Stimulated activated CD8-positive, alpha-beta memory T cell treated with anti-CD3 and anti-CD28 coated beads, Interleukin-2, amount 100 ng/mL, for 1 hour (primary cell): ENCODE data around the gene RBP5.

ENCODE experiments used
- DNase-seq, 2 donors: peaks; one replicate each; pipeline ENCODE4 v3.0.0-alpha.2; 2020; ENCODE audit warnings: low read depth in 2 of 2

Gene RBP5

GRCh38 chr12:7145671-7146070, 17.0 kb upstream of the RBP5 start:
- DNase-seq = no peak

DNA sequence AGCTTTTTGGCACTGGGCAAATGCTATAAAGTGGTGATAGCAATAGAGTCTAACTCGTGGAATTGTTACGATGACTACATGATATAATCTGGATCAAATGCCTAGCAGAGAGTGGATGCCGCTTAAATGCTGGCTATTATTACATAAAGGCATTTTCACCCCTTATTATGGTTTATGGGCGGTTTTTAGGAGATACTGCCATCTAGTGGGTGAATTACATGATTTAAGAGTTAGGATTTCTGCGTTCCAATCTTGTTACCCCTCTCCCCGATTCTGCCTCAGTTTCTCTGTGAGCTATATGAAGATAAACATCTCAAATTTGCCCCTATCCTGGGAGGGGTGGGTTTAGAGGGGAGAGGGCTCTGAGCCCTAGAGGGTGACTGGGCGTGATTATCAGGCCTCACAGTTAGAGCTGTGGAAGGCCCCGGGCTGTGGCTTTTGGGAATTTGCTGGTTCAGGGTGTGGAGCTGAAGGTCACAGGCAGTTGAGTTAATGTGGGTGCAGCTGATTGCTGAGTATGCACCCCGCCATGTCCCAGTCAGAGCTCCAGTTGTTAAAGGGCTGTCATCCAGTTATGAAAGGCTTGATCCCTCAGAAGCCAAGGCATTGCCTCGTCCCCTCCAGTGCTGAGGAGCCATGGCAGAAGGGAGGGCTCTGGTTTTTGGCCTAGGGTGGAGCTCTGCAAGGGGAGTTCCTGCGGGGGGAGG, 15.9 kb upstream of the RBP5 start:
- DNase-seq = no peak

GRCh38 chr12:7143564-7143963, 14.9 kb upstream of the RBP5 start:
- no peak for DNase-seq

- no peak for DNase-seq
Measured at GRCh38 chr12:7142809-7143465, 14.2 kb upstream of the RBP5 start.

DNA sequence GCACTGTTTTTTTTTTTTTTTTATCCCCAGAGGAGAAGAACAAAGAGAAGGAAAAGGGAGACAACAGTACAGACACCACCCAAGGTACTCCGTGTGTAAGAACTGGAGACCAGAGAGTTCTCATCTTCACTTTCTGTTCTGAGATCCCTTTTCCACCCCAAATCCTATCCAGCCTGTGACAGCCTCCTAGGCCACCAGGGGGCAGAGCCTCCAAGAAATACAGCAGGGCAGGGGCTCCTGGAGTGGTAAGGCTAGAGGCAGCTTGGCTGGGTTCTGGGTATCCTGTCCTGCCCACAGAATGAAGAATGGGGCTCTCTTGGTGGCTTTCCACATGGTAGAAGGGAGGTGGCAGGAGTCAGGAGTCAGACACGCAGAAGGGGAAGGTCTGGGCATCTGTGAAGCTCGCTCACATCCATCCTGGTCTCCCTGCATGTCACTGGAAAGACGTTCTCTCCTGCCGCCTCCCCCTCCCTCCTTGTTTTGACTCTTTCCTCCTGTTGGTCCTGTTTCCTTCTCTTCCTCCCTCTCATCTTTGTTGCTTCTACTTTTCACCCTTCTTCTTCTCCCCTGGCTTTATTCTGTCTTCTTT, 13.5 kb upstream of the RBP5 start:
- DNase-seq = no peak

DNA sequence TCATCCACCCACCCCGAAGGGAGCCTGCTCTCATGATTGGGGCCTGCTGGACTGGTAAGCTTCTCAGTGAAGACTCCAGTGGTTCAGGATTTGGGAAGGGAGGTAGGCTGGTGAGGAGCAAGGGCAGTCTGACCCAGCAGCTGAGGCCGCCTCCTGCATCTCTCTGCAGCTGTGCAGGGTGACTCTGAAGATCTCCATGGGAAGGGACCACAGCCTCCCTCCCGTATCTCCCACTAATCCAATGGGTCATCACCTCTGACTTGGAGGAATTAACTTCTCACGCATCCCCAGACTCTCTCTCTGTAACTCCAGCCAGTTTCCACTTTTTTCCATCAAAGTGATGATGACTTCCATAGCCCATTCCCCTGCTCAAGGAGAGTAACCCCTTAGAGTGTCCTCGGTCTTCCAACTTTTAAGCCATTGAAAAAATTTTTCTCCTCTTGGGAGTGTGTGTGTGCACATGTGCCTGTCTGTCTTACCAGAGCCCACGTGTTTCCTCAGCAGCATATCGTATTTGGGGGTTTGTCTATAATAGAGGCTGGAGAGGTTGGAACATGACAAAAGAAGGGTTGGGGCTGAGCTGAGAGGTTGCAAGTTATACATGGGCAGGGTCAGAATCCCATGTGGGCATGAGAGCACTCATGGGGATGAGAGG, 12.8 kb upstream of the RBP5 start:
- DNase-seq = no peak

DNA sequence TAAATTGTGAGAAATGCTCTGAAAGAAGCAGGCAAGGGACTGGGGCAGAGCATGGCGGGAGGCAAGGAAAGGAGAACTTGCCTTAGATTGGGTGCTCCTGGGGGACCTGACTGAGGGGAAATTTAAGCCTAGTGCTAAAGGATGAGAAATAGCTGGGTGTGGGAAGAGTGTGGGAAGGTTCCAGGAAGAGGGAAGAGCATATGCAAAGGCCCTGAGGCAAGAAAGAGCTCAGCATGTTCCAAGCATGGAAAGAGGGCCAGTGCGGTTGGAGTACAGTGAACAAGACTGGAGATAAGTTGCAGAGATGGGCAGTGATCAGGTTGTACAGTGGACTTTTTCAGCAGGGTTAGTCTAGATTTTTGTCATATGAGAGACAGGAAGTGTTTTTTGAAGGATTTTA, 10.5 kb upstream of the RBP5 start:
- DNase-seq = no peak

DNA sequence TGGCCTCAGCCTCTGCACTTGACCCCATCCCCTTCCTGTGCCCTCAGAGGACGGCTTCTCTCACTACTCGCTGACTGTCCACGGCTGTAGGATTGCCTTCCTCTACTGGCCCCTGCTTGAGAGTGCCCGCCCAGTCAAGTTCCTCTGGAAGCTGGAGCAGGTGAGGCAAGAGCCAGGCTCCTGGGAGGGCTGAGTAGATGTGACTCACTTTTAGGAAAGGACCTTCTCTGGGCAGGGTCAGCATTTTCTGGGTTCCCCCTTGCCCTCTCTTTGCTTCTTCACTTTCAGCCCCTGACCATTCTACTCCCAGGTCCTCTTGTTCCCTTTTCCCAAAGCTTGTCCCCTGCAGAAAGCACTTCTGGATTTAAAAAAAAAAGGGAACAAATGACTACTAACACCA, 9.2 kb upstream of the RBP5 start:
- DNase-seq = no peak

GRCh38 chr12:7136676-7137075, 8.0 kb upstream of the RBP5 start:
- no peak for DNase-seq

- DNase-seq = no peak
Measured at GRCh38 chr12:7136071-7136470, 7.4 kb upstream of the RBP5 start.

DNA sequence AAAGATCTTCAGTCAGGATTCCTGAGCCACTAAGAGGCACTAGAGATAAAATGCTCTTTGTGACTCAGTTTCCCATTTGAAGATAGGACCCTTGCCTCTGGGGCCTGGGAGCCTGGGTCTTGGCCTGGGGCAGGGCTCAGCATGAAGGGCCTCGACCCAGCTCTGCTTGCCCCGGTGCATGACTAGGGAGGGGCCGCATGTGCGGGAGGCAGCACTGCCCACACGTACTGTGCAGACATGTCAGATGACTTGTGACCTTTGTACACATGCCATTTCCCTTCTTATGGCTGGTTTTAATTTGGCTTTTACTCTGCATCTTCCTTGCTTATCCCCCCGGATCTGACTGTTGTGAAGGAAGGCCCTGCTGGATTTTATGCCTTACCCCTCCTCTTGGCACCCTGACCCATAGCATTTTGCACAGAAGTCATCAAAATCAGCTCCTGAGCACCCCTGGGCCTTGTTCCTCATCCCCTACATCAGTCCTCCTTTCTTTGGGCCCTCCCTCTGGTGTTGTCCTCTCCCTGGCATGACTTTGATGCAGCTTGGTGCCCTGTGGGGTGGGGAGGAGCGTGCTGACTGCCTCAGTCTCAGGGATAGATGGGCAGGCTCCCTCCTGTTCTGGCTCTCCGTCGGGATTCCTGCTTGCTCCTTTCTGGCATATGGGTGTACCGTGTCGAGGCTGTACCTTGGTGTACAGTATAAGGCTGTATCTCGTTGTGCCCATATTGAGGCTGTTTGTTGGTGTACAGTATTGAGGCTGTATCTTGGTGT, 5.9 kb upstream of the RBP5 start:
- no peak for DNase-seq

DNA sequence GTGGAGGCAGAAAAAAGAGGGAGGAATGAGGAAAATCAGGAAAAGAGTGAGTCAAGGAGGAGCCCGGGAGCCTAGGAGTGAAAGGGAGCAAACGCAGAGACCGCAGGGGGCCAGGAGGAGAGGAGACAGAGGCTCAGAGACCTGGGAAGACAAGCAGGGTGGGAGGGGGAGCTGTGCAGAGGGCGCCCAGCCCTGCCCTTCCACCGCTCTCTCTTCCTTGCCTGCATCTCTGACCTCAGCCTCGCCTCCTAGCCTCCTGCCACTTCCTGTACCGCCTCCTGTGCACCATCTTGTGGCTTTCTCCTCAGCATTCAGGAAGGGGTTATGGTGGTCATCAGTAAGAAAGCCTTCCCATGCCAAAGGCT, 2.8 kb upstream of the RBP5 start:
- no peak for DNase-seq

- no peak for DNase-seq
Measured at GRCh38 chr12:7130701-7131501, 2.2 kb upstream of the RBP5 start.

DNA sequence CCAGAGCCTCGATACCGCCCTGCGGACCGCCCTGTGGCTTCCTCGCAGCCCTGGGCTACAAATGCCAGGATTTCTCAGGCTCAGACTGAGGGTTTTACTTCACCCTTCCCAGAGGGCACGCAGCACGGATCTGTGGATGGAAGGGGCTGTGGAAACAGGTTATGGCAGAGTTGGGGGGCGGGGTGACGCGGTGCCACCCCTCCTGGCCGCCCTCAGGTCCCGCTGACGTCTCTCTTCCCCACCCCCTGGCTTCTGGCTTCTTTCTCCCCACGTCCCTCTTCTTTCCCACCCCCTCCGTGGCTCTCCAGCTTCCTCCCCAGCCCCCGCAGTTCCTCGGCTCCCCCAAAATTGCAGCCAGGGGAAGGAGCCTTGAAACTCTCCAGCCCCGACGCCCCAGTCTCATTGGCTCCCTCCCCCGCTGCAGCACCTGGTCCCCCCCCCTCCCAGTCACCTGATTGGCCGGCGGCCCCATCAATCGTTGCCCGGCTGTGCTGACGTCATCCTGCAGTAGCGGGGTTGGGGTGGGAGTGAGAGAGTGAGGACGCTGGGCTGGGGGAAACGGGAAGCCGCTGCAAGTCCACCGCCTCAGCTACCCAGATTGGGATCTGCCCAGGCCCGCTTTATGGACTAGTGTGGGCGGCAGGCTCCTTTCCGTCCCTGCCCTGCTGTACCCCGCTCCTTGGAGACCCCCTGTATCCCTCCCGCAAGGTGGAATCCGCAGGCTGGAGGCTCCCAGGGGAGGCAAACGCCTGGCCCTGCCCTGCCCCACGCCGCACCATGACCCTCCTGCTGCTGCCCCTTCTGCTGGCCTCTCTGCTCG, 1.4 kb upstream of the RBP5 start, which contains the start of gene CLSTN3:
TSS of gene CLSTN3 (plus strand) at position 500 of the 820 bp plus-strand sequence. CDS start at position 778, 278 bp downstream.
- DNase-seq = peak; percentile 64 to 82

DNA sequence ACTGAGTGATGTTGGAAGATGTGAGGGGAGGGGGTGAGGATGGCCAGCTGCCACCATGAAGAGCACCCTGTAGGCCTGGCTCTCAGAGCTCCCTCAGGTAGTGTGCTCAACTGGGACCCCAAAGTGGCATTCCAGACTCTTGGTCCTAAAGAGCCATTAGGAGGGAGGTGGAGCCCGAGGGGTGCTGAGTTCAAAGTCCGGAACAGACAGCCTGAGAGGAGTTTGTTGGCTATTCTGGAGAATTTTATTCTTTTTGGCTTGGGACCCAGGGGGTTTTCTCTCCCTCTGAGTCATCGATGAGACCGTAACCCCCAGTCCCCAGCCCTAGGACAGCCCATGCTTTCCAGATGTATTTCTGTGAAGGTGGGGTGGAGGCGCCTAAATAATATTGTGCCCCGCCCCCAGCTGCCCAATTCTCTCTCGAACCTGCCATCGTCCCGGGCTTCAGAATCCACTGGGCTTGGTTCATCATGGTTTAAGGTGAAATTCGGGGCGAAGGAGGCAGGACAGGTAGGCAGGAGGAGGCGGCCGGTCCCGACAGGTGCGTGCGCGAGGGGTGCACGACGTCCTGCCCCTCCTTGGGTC, 690 bp upstream of the RBP5 start:
- no peak for DNase-seq

DNA sequence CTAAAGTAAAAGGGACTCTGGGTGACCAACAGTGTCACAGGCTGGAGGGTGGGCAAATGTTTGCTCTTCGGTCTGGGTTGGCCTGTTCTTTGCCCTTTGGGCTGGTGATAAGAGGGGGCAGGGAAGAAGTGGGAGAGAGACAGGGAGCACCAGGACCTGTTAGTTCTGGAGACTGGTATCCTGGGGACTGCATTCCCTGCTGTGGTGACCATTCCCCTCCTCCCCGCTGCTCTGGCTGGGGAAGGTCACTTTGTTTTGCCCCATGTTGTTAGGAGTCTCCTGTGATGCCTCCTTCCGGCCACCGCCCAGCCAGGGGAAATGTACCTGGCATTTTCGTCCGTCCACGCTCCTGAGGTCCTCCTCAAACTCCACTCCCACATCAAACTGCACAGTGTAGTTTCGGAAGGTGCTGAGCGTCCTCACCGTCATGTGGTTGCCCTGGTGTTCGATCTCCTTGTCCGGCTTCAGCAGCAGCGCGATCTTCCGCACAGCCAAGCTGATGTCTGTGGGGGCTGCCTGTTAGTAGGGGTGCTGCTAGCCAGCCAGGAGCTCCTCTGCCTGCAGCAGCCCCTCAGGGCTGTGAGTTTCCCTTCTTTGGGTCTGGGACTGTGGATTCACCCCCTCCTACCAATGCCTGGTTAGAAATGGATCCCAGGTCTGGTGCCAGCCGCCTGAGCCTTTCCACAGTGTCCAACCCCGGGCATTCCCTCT, 618 bp downstream of the RBP5 start:
- no peak for DNase-seq

- DNase-seq = no peak
Measured at GRCh38 chr12:7125632-7126227, 3.0 kb downstream of the RBP5 start.

DNA sequence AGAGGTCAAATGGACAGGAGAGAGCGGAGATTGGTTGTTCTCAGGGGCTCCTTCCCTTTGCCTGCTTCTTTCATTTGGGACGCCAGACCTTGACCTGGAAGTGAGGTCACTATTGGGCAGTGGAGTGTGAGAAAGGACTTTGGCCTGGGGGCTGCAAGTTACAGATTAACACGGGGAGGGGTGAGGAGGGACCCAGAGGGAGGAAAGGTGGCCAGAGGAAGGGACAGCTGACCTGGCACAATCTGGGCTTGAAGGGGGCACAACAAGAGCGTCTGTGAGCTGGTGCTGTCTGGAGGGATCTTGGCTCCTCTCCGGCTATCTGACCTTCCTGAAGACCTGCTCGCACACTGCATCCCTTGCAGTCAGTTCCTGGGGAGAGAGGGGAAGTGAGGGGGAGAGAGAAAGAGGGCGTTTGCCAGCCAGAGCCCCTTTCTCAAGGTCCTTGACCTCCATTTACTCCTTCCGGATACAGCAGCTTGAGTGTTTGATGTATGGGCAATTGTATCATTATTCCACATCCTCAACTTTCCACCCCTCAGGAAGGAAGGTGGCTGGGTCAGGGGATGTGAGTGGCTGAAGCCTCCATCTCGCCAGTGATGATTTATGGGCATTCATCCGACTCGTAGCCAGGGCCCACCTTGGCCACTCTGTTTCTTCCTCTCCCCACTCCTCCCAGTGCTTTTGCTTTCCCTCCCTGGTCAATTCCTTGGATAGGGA, 4.7 kb downstream of the RBP5 start:
- no peak for DNase-seq
